ENCODE results near the gene C11orf97.

GRCh38 chr11:94546886-94547285 lies 34.6 kb downstream of the C11orf97 start:
- TF ChIP-seq POLR2A (IDR thresholded peaks at IDR 0.05; ENCODE audit: low read depth, low read length) (no peak), TAF1 (IDR thresholded peaks at IDR 0.05; ENCODE audit: borderline replicate concordance, low read depth, low read length) (no peak), POLR2AphosphoS5 (IDR thresholded peaks at IDR 0.05; ENCODE audit: low read depth, low read length) (no peak)
